Esophagus muscularis mucosa (tissue), 4 donors: ENCODE results near the gene MYCBP2. TPM values are rescaled to one million over a fixed set of nuclear protein-coding genes. Genes with fewer than 3 reads are reported as not detected.

ENCODE experiments used
- DNase-seq: peaks from one replicate; pipeline ENCODE4 v3.0.0-alpha.2; 2017; ENCODE audit errors: extremely low spot score
- H3K27ac ChIP-seq, 4 donors: fragments of 200-600 bp; sonication (generic); replicated peaks in 1 of 4; 1 replicate in 3 of 4; 2 replicates in 1 of 4; pipeline ENCODE4 v1.5.1; 2016 to 2019; ENCODE audit warnings: mild to moderate bottlenecking in 1 of 4
- H3K27me3 ChIP-seq, 4 donors: fragments of 200-600 bp; sonication (generic); one replicate each; pipeline versions ENCODE4 v1.5.1 to v1.6.0; 2016 to 2019
- H3K36me3 ChIP-seq, 4 donors: fragments of 200-600 bp; sonication (generic); one replicate each; pipeline ENCODE4 v1.5.1; 2016 to 2019
- H3K4me1 ChIP-seq, 4 donors: fragments of 200-600 bp; sonication (generic); one replicate each; pipeline ENCODE4 v1.5.1; 2016 to 2019
- H3K4me3 ChIP-seq, 4 donors: fragments of 200-600 bp; sonication (generic); 1 replicate in 2 of 4; 2 replicates in 2 of 4; pipeline ENCODE4 v1.5.1; 2016 to 2019; ENCODE audit warnings: mild to moderate bottlenecking in 4 of 4, moderate library complexity in 1 of 4
- H3K9me3 ChIP-seq, 4 donors: fragments of 200-600 bp; sonication (generic); 1 replicate in 3 of 4; 2 replicates in 1 of 4; pipeline ENCODE4 v1.5.1; 2016 to 2019
- CTCF ChIP-seq, 3 experiments: fragments of 200-600 bp in 2 of 3; fragments of 450-650 bp in 1 of 3; sonication (generic) in 2 of 3; IDR thresholded peaks; one replicate each; pipeline ENCODE4 v1.5.1; 2017 to 2019; ENCODE audit warnings: antibody characterized with exemption in 3 of 3, mild to moderate bottlenecking in 2 of 3, moderate library complexity in 1 of 3
- EP300 ChIP-seq: sonication (generic); formaldehyde crosslinking; IDR thresholded peaks from one replicate; pipeline ENCODE4 v1.6.1; 2017; ENCODE audit warnings: antibody characterized with exemption
- POLR2A ChIP-seq: fragments of 450-650 bp; IDR thresholded peaks from one replicate; pipeline ENCODE4 v1.6.1; 2017; ENCODE audit warnings: antibody characterized with exemption, moderate library complexity, mild to moderate bottlenecking, low read depth
- POLR2AphosphoS5 ChIP-seq, 2 donors: sonication (generic); formaldehyde crosslinking; IDR thresholded peaks; one replicate each; pipeline ENCODE4 v1.6.1; 2017; ENCODE audit warnings: antibody characterized with exemption in 2 of 2
- WGBS: methylation state at CpG from one replicate; pipeline ENCODE4 v1.1.5; 2018; 5-methylcytosine and 5-hydroxymethylcytosine counted together
- intact Hi-C: fragments of 100-400 bp; cut with DNase I; formaldehyde crosslinking; loops from one replicate; pipeline ENCODE4 v1.15.1; 2023
- total RNA-seq, 4 donors: library from RNA; depleted of rRNA; stranded (reverse); fragments of >200 nt; gene quantifications; one replicate each; pipeline versions ENCODE4 v1.1.0 to v1.2.1, GENCODE V29; 2016

MYCBP2 gene
- total RNA-seq, 4 donors from 2014 or later, result 96.1 to 117 (median 108) TPM

GRCh38 chr13:77136902-77137420, 189.9 kb downstream of the MYCBP2 start:
- Histone ChIP-seq H3K4me3 (no peak overlapping the region), H3K27me3 (no peaks in the 10 kb centered on the region), H3K9me3 (no peaks in the 10 kb centered on the region), H3K36me3 (peaks cover 0 to 68% (median 38%) of the 10 kb centered on the region in 4 donors), H3K27ac (no peak overlapping the region), H3K4me1 (peaks cover 0 to 5% (median 0%) of the 10 kb centered on the region in 4 donors)
- DNase-seq, result no peak
- no peak for TF ChIP-seq CTCF (IDR thresholded peaks at IDR 0.05)
- no peak for TF ChIP-seq EP300
- TF ChIP-seq POLR2A, result no peak
- no peak for TF ChIP-seq POLR2AphosphoS5 (IDR thresholded peaks at IDR 0.05)
- 52% methylated on average over 3 of the region's 3 CpGs for WGBS
- intact Hi-C loops, result no loop called here

DNA sequence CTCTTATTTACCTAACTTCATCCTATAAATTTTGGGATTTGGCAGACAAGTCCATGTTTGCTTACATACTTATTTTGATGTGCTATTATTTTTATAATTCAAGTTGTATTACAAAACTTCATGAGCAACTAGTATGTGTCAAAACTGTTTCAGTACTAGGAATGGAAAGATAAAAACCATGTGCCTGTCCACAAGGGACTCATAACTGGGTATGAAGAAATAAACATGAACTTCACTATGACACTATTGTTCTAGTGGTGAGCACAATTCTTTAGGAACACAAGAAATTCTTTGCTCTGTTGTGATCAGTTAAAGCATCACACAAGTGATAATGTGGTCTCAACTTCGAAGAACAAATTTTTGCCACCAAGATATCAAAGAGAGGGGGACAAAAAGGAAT, 202.5 kb downstream of the MYCBP2 start:
- TF ChIP-seq CTCF (IDR thresholded peaks at IDR 0.05), result no peak
- no peak for TF ChIP-seq POLR2AphosphoS5 (IDR thresholded peaks at IDR 0.05)
- TF ChIP-seq POLR2A, result no peak
- no peak for TF ChIP-seq EP300
- no peaks in the 10 kb centered on the region for H3K27me3 ChIP-seq
- intact Hi-C loops, result no loop called here
- no peak overlapping the region for H3K27ac ChIP-seq
- WGBS, result 98% methylated on average over 1 of the region's 1 CpG
- no peaks in the 10 kb centered on the region for H3K4me1 ChIP-seq
- no peaks in the 10 kb centered on the region for H3K9me3 ChIP-seq
- no peak overlapping the region for H3K4me3 ChIP-seq
- peaks cover 0 to 65% (median 16%) of the 10 kb centered on the region in 4 donors for H3K36me3 ChIP-seq
- DNase-seq, result no peak

DNA sequence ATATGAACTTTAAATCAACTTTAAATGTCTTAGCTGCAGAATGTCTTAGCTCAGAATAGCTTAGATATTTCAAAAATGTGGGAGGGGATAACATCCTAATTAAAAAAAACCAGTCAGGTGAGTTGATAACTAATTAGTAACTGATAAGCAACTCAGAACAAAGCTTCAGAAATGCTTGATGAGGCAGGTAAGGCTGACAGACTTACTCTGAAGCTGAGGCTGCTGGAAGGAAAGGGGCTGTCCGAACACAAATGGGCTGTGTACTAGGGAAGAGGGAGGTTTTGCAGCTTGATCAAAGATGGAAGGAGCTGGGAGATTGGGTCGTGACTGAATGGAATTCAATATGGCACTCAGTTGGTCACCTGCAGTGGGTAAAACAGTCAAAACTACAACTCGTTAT, 208.8 kb downstream of the MYCBP2 start:
- H3K4me3 ChIP-seq, result no peak overlapping the region
- H3K27ac ChIP-seq, result no peak overlapping the region
- no peak for DNase-seq
- no peaks in the 10 kb centered on the region for H3K27me3 ChIP-seq
- intact Hi-C loops, result no loop called here
- no peaks in the 10 kb centered on the region for H3K9me3 ChIP-seq
- WGBS, result 94% methylated on average over 3 of the region's 3 CpGs
- H3K4me1 ChIP-seq, result no peaks in the 10 kb centered on the region
- peaks cover 4 to 48% (median 21%) of the 10 kb centered on the region in 4 donors for H3K36me3 ChIP-seq
- no peak for TF ChIP-seq POLR2A
- no peak for TF ChIP-seq POLR2AphosphoS5 (IDR thresholded peaks at IDR 0.05)
- no peak for TF ChIP-seq EP300

- Histone ChIP-seq H3K4me1 (no peaks in the 10 kb centered on the region), H3K9me3 (peaks cover 0 to 11% (median 0%) of the 10 kb centered on the region in 4 donors), H3K27ac (no peak overlapping the region), H3K4me3 (no peak overlapping the region), H3K27me3 (no peaks in the 10 kb centered on the region), H3K36me3 (peaks cover 7 to 40% (median 21%) of the 10 kb centered on the region in 4 donors)
- no peak for TF ChIP-seq CTCF (IDR thresholded peaks at IDR 0.05)
- no peak for TF ChIP-seq POLR2AphosphoS5 (IDR thresholded peaks at IDR 0.05)
- no peak for TF ChIP-seq POLR2A
- no peak for TF ChIP-seq EP300
- intact Hi-C loops, result no loop called here
- DNase-seq, result no peak
Measured at GRCh38 chr13:77114271-77114670, 212.6 kb downstream of the MYCBP2 start.

DNA sequence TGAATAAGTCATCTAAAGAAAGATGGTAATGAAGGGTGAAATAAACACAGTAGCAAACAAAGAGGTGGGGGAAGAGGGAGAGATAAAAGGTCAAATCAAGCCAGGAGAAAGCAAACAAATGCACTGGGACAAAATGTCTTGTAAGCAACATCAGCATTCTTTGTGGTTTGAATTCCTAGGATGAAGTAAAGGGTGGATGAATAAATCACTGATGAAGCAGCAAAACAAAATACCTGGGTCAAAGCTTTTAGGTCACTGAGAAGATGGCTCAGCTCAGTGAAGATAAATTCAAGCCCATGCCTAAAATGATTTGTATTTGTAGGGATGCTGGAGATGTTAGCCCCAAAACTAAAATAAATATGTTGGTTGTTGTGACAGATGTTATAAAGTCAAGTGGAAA, 213.4 kb downstream of the MYCBP2 start:
- Histone ChIP-seq H3K36me3 (peaks cover 7 to 38% (median 20%) of the 10 kb centered on the region in 4 donors), H3K4me1 (no peaks in the 10 kb centered on the region), H3K9me3 (peaks cover 0 to 11% (median 0%) of the 10 kb centered on the region in 4 donors), H3K27me3 (no peaks in the 10 kb centered on the region), H3K27ac (no peak overlapping the region), H3K4me3 (no peak overlapping the region)
- intact Hi-C loops, result no loop called here
- TF ChIP-seq POLR2AphosphoS5 (IDR thresholded peaks at IDR 0.05), result no peak
- no peak for TF ChIP-seq EP300
- TF ChIP-seq CTCF (IDR thresholded peaks at IDR 0.05), result no peak
- TF ChIP-seq POLR2A, result no peak
- DNase-seq, result no peak
